ENCODE measurements around the gene RHOBTB3.
"Not testable (repeated sequence)": the region's sequence is repeated elsewhere in the genome, so short reads cannot be mapped to it uniquely, and the experiment has no call there.

The RHOBTB3 gene

GRCh38 chr5:95803271-95804148 is 72.4 kb downstream of the RHOBTB3 start:
- DNase-seq: no peak

GRCh38 chr5:95804736-95805539 is 73.8 kb downstream of the RHOBTB3 start:
- no peak for DNase-seq

- DNase-seq: no peak
Observed at GRCh38 chr5:95806687-95807086, 75.6 kb downstream of the RHOBTB3 start.

- DNase-seq: no peak
Observed at GRCh38 chr5:95808013-95808685, 77.0 kb downstream of the RHOBTB3 start.

GRCh38 chr5:95808686-95809413 is 77.7 kb downstream of the RHOBTB3 start:
- no peak for DNase-seq

GRCh38 chr5:95809414-95809960 is 78.4 kb downstream of the RHOBTB3 start:
- DNase-seq: no peak

GRCh38 chr5:95810305-95811125 is 79.4 kb downstream of the RHOBTB3 start:
- DNase-seq: no peak

- not testable (repeated sequence) for DNase-seq
Observed at GRCh38 chr5:95811126-95811423, 79.9 kb downstream of the RHOBTB3 start.

GRCh38 chr5:95811461-95812073 is 80.4 kb downstream of the RHOBTB3 start:
- DNase-seq: not testable (repeated sequence)

GRCh38 chr5:95812074-95812471 is 80.9 kb downstream of the RHOBTB3 start:
- no peak for DNase-seq

- not testable (repeated sequence) for DNase-seq
Observed at GRCh38 chr5:95813035-95813434, 81.9 kb downstream of the RHOBTB3 start.

GRCh38 chr5:95815155-95815729 is 84.1 kb downstream of the RHOBTB3 start:
- DNase-seq: no peak

- DNase-seq: no peak
Observed at GRCh38 chr5:95816341-95816740, 85.2 kb downstream of the RHOBTB3 start.

GRCh38 chr5:95816776-95817175 is 85.6 kb downstream of the RHOBTB3 start:
- DNase-seq: no peak

- no peak for DNase-seq
Observed at GRCh38 chr5:95817430-95817829, 86.3 kb downstream of the RHOBTB3 start.

GRCh38 chr5:95818181-95819147 is 87.3 kb downstream of the RHOBTB3 start:
- DNase-seq: no peak

GRCh38 chr5:95821110-95822021 is 90.2 kb downstream of the RHOBTB3 start:
- no peak for DNase-seq

GRCh38 chr5:95822043-95822541 is 91.0 kb downstream of the RHOBTB3 start:
- peak; percentile 40 for DNase-seq
